ENCODE data around the gene WIPF1.

The WIPF1 gene

GRCh38 chr2:174544802-174545201, 52.8 kb downstream of the WIPF1 start:
- H3K27ac Mint-ChIP-seq, result no peak overlapping the region
- H3K9me3 Mint-ChIP-seq, result no peaks in the 10 kb centered on the region
- no peak for ATAC-seq (ENCODE audit: low read depth)
- no peak for DNase-seq (ENCODE audit: low spot score in 2 of 2)
- H3K27me3 Mint-ChIP-seq, result no peaks in the 10 kb centered on the region
- no peaks in the 10 kb centered on the region for H3K4me1 Mint-ChIP-seq
- H3K36me3 Mint-ChIP-seq, result no peaks in the 10 kb centered on the region
- H3K4me3 Mint-ChIP-seq, result no peak overlapping the region

DNA sequence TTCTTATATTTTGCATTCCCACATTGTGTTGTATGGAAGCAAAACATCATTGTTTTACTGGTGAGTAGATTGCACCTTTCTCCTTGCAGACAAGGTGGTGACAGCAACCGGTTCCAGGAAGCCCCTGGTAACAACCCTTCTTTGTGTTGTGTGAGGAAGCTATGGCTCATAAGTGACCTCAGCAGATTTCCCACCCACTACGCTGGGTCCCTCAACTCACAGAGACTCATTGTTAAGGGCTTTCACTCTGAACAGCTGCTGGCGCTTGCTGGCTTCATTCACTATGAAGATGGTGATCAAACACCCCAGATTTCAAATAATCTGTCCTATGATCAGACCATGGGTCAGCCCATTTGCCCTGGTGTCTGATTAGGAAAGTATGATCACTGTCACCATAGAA, 53.4 kb downstream of the WIPF1 start:
- DNase-seq (ENCODE audit: low spot score in 2 of 2) (no peak), ATAC-seq (ENCODE audit: low read depth) (no peak)
- Mint-ChIP-seq H3K4me1 (no peaks in the 10 kb centered on the region), H3K9me3 (no peaks in the 10 kb centered on the region), H3K27ac (no peak overlapping the region), H3K27me3 (no peaks in the 10 kb centered on the region), H3K36me3 (no peaks in the 10 kb centered on the region), H3K4me3 (no peak overlapping the region)

GRCh38 chr2:174540893-174541292, 56.7 kb downstream of the WIPF1 start:
- H3K4me3 Mint-ChIP-seq, result no peak overlapping the region
- no peak for ATAC-seq (ENCODE audit: low read depth)
- DNase-seq (ENCODE audit: low spot score in 2 of 2), result no peak
- H3K4me1 Mint-ChIP-seq, result peaks cover 5% of the 10 kb centered on the region
- H3K36me3 Mint-ChIP-seq, result no peaks in the 10 kb centered on the region
- H3K27me3 Mint-ChIP-seq, result peaks cover under 1% of the 10 kb centered on the region
- no peaks in the 10 kb centered on the region for H3K9me3 Mint-ChIP-seq
- H3K27ac Mint-ChIP-seq, result no peak overlapping the region

- Mint-ChIP-seq H3K27me3 (peaks cover 8% of the 10 kb centered on the region), H3K9me3 (no peaks in the 10 kb centered on the region), H3K36me3 (no peaks in the 10 kb centered on the region), H3K27ac (no peak overlapping the region), H3K4me3 (no peak overlapping the region), H3K4me1 (peaks cover 6% of the 10 kb centered on the region)
- DNase-seq (ENCODE audit: low spot score in 2 of 2), result no peak
- ATAC-seq (ENCODE audit: low read depth), result no peak
These were observed 61.6 kb downstream of the WIPF1 start for GRCh38 chr2:174535757-174536703.

DNA sequence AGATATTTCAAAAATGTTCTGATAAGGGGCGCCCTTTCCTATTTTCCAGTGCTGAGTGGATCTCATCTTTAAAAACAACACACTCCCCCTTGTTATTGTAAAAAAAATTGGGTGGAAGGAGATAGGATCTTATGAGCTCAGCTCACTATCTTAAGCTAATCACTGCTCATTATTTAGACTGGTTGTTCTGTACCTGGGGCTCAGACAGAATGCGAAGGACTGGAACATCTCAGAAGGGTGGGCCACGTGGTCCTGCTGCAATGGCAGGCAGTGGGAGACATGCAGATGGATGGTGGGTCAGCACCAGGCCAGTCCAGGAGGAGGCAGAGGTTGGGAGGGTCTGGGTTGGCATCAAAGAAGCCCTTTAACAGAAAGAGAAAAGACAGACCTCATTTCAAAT, 62.5 kb downstream of the WIPF1 start:
- no peak overlapping the region for H3K27ac Mint-ChIP-seq
- no peaks in the 10 kb centered on the region for H3K9me3 Mint-ChIP-seq
- peaks cover 8% of the 10 kb centered on the region for H3K27me3 Mint-ChIP-seq
- ATAC-seq (ENCODE audit: low read depth), result no peak
- H3K4me3 Mint-ChIP-seq, result no peak overlapping the region
- no peaks in the 10 kb centered on the region for H3K36me3 Mint-ChIP-seq
- no peak for DNase-seq (ENCODE audit: low spot score in 2 of 2)
- H3K4me1 Mint-ChIP-seq, result peaks cover 6% of the 10 kb centered on the region

DNA sequence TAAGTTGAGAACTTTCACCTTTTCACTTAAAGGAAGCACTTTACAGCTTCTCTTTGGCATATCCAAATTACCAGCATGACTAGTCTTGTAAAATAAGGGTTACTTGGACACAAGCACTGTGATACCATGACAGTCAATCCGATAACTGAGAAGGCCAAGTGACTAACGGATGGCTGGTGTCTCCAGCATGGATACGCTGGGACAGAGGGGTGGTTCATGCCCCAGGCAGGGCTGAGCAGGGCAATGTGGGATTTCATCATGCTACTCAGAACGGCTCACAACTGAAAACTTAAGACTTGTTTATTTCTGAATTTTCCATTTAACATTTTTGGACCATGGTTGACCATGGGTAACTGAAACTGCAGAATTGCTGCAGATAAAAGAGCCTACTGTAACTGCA, 67.7 kb downstream of the WIPF1 start:
- Mint-ChIP-seq H3K27ac (no peak overlapping the region), H3K4me1 (no peaks in the 10 kb centered on the region), H3K9me3 (peaks cover 7% of the 10 kb centered on the region), H3K36me3 (peaks cover 7% of the 10 kb centered on the region), H3K27me3 (peaks cover 4% of the 10 kb centered on the region), H3K4me3 (no peak overlapping the region)
- ATAC-seq (ENCODE audit: low read depth), result no peak
- no peak for DNase-seq (ENCODE audit: low spot score in 2 of 2)

DNA sequence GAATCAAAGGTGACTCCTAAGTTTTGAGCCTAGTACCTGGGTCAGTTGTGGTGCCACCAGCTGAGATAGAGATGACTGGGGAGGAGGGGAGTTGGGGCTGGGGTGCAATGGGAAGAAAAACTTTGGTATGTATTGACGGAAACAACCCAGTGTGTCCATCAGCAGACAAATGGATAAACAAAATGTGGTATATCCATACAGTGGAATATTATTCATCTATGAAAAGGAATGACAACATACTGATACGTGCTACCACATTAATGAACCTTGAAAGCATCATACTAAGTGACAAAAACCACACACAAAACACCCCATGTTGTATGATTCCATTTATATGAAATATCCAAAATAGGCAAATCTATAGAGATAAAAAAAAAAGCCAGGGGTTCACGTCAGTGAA, 69.6 kb downstream of the WIPF1 start:
- peaks cover 11% of the 10 kb centered on the region for H3K36me3 Mint-ChIP-seq

GRCh38 chr2:174527101-174527721, 70.4 kb downstream of the WIPF1 start:
- no peak overlapping the region for H3K4me3 Mint-ChIP-seq
- ATAC-seq (ENCODE audit: low read depth), result no peak

More for the DNA sequence above, 69.6 kb downstream of the WIPF1 start:
- no peak for ATAC-seq (ENCODE audit: low read depth)
- Mint-ChIP-seq H3K27ac (no peak overlapping the region), H3K4me1 (peaks cover 10% of the 10 kb centered on the region), H3K4me3 (no peak overlapping the region), H3K9me3 (peaks cover 10% of the 10 kb centered on the region), H3K27me3 (peaks cover 7% of the 10 kb centered on the region)
- no peak for DNase-seq (ENCODE audit: low spot score in 2 of 2)

DNA sequence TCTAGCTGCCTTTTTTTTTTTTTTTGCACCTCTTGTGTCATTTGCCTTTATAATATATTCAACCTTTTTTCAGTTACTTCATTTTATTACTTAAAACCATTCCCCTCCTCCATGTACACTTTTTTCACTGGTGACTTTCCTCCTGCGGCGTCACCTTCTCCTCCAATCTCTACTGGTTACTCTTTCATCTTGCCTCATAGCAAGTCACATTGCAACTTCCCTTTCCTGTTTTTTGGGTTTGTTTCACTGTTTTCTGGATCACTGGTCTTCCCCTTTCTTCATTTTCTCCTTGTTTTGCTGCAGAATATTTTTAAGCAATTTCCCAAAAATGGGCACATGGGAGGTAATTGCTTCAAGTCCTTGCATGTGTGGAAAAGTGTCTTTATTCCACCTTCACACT, 73.1 kb downstream of the WIPF1 start:
- H3K9me3 Mint-ChIP-seq, result peaks cover 10% of the 10 kb centered on the region
- no peak overlapping the region for H3K27ac Mint-ChIP-seq
- peaks cover 10% of the 10 kb centered on the region for H3K4me1 Mint-ChIP-seq

More at GRCh38 chr2:174527101-174527721, 70.4 kb downstream of the WIPF1 start:
- no peak overlapping the region for H3K27ac Mint-ChIP-seq
- H3K27me3 Mint-ChIP-seq, result peaks cover 7% of the 10 kb centered on the region
- peaks cover 10% of the 10 kb centered on the region for H3K9me3 Mint-ChIP-seq
- H3K36me3 Mint-ChIP-seq, result peaks cover 11% of the 10 kb centered on the region
- peaks cover 10% of the 10 kb centered on the region for H3K4me1 Mint-ChIP-seq
- DNase-seq (ENCODE audit: low spot score in 2 of 2), result no peak

GRCh38 chr2:174522553-174522952, 75.1 kb downstream of the WIPF1 start:
- H3K27me3 Mint-ChIP-seq, result peaks cover 15% of the 10 kb centered on the region
- peaks cover 10% of the 10 kb centered on the region for H3K4me1 Mint-ChIP-seq
- no peak overlapping the region for H3K27ac Mint-ChIP-seq
- H3K4me3 Mint-ChIP-seq, result no peak overlapping the region
- no peak for DNase-seq (ENCODE audit: low spot score in 2 of 2)
- ATAC-seq (ENCODE audit: low read depth), result no peak
- peaks cover 7% of the 10 kb centered on the region for H3K9me3 Mint-ChIP-seq
- peaks cover 8% of the 10 kb centered on the region for H3K36me3 Mint-ChIP-seq

More for the DNA sequence above, 73.1 kb downstream of the WIPF1 start:
- ATAC-seq (ENCODE audit: low read depth) (no peak), DNase-seq (ENCODE audit: low spot score in 2 of 2) (no peak)
- Mint-ChIP-seq H3K36me3 (peaks cover 11% of the 10 kb centered on the region), H3K27me3 (peaks cover 12% of the 10 kb centered on the region), H3K4me3 (no peak overlapping the region)

DNA sequence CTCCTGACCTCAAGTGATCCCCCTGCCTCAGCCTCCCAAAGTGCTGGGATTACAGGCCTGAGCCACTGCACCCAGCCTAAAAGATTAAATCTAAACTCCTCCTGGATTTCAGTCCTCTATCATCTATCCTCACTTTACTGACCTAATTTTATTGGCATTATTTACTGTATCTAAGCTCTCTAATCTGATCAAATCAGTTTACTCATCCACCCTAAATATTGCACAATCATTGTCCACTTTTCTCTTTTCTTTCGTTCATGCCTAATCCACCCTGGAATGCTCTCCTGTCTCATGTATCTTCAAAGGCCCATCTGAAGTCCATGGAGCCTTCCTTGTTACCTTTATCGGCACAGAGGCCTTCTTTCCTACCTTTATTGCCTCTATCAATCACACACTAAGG, 79.2 kb downstream of the WIPF1 start:
- H3K9me3 Mint-ChIP-seq, result no peaks in the 10 kb centered on the region
- H3K27ac Mint-ChIP-seq, result no peak overlapping the region
- H3K4me1 Mint-ChIP-seq, result peaks cover 9% of the 10 kb centered on the region
- ATAC-seq (ENCODE audit: low read depth), result no peak
- no peak for DNase-seq (ENCODE audit: low spot score in 2 of 2)
- H3K36me3 Mint-ChIP-seq, result no peaks in the 10 kb centered on the region
- H3K27me3 Mint-ChIP-seq, result peaks cover 8% of the 10 kb centered on the region
- no peak overlapping the region for H3K4me3 Mint-ChIP-seq

GRCh38 chr2:174516501-174517378, 80.9 kb downstream of the WIPF1 start:
- Mint-ChIP-seq H3K9me3 (no peaks in the 10 kb centered on the region), H3K4me3 (peak overlapping the region; percentile 27), H3K27me3 (peaks cover 8% of the 10 kb centered on the region), H3K4me1 (peaks cover 9% of the 10 kb centered on the region), H3K36me3 (peaks cover 4% of the 10 kb centered on the region), H3K27ac (peak overlapping the region; percentile 28)
- ATAC-seq (ENCODE audit: low read depth) (peak; percentile 72), DNase-seq (ENCODE audit: low spot score in 2 of 2) (no peak)

GRCh38 chr2:174512345-174512744, 85.3 kb downstream of the WIPF1 start:
- H3K4me3 Mint-ChIP-seq, result no peak overlapping the region
- no peak for ATAC-seq (ENCODE audit: low read depth)
- H3K27ac Mint-ChIP-seq, result no peak overlapping the region
- peaks cover 11% of the 10 kb centered on the region for H3K36me3 Mint-ChIP-seq
- peaks cover 9% of the 10 kb centered on the region for H3K4me1 Mint-ChIP-seq
- DNase-seq (ENCODE audit: low spot score in 2 of 2), result no peak
- H3K27me3 Mint-ChIP-seq, result no peaks in the 10 kb centered on the region
- H3K9me3 Mint-ChIP-seq, result peaks cover 7% of the 10 kb centered on the region

Measured in memory B cell (primary cell).